Measurements from ENCODE around the gene NFKBIA. TPM values are rescaled to one million over a fixed set of nuclear protein-coding genes. Genes with fewer than 3 reads are reported as not detected.
"Not testable (repeated sequence)": the region's sequence is repeated elsewhere in the genome, so short reads cannot be mapped to it uniquely, and the experiment has no call there.

Gene NFKBIA
- total RNA-seq, 1 donor from 2014 or later, result 76.6 TPM

DNA sequence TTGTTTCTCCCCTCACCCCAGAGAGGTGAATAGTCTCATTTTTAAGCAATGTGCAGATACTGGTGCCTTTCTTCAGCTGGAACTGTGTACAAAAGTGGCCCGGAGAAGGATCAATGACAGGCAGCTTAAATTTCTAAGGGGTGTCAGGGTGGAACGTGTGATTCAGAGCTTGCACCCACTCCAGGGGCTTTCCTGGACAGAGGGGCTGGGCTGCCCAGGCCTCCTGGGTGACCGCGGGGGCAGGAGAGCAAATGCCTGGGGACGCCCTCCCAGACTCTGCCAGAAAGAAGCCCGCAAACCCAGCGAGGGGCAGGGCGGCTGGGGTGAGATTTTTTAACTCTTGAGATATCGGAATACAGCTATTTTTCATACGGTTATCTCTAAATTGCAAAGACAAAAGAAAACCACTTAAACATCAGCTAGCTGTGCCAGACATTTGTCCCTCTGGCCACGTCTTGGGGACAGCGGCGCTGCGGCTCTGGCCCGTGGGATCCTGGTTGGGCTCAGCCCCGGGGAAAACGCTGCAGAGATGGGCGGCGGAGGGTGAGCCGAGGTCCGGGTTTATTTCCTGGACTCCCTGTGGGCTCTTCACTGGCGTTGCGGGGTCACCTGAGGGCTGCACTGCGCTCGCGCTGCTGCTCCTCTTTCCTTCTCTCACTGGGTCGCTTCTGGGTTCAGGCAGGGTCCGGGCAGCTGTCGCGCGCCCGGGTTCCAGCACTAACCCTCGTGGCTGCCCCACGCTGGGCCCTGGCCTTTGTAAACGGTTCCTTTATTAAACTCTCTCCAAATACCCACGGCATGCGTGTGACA lies 35.8 kb downstream of the NFKBIA start:
- no peak for DNase-seq (ENCODE audit: low read depth in 2 of 2)

DNA sequence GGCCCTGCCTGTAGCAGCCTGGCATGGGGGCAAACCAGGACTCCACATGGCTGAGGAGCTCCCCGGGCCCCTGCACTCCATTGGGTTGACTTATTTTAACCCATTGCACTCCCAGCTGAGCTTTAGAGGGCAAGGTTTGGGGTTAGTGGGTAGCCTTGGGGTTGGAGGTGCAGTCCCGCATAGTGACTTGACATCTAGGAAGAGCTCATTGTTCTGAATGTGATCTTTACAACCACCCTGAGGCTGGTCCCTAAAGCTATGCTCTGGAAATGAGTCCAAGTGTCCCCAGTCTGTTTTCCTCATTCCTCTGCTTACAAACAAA lies 36.4 kb downstream of the NFKBIA start:
- DNase-seq (ENCODE audit: low read depth in 2 of 2), result no peak

DNA sequence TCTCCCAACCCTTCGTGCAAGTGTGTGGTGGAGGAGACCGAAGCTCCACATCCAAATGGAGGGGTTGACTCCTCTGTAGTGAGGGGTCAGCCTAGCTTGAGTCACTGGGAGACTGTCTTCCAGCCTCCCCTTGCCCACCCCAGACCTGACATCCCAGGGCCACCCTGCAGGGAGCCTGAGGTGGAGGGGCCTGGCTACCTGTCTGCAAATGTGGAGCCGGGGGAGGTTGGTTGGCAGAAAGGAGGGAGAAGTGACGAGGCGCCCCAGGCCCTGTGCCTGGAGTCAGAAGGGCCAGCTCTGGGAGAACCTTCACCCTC lies 37.5 kb downstream of the NFKBIA start:
- no peak for DNase-seq (ENCODE audit: low read depth in 2 of 2)

DNA sequence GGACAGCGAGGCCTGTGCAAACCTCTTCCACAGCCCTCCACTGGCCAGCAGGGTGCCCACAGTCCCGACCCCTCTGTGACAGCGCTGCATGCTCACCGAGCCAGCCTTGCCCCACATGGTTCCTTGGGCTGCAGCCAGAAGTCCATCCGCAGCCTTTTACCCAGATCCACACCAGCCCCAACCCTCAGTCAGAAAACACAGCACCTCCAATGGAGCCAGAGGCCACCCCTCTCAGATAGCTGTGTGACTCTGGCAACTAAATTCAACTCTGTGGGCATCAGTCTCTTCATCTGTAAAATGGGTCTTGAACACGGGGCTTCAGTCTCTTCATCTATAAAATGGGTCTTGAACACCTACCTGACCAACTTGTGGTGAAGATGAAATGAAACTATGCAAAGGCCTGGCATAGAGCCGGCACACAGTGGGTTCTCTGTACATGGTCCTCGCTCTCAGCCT lies 38.0 kb downstream of the NFKBIA start:
- no peak for DNase-seq (ENCODE audit: low read depth in 2 of 2)

DNA sequence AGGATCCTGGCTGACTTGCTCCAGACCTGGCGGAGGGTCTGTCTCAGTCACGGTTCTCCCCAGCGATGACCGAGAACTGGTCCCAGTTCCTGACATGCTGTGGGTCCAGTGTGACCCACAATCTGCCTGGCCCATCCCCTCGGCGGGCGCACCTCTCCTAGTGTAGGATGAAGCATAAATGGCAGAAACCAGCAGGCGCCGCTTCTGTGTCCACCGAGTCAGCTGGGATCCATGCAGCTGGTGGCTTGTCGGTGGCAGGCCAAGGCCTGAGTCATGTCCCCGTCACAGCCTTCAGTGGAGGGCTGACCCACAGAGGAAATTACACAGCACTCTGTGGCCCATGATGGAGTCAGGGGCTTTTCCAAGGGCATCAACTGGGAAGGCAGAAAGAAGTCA lies 38.5 kb downstream of the NFKBIA start:
- peak in 1 of 2 donors; percentile 69 for DNase-seq (ENCODE audit: low read depth in 2 of 2)

DNA sequence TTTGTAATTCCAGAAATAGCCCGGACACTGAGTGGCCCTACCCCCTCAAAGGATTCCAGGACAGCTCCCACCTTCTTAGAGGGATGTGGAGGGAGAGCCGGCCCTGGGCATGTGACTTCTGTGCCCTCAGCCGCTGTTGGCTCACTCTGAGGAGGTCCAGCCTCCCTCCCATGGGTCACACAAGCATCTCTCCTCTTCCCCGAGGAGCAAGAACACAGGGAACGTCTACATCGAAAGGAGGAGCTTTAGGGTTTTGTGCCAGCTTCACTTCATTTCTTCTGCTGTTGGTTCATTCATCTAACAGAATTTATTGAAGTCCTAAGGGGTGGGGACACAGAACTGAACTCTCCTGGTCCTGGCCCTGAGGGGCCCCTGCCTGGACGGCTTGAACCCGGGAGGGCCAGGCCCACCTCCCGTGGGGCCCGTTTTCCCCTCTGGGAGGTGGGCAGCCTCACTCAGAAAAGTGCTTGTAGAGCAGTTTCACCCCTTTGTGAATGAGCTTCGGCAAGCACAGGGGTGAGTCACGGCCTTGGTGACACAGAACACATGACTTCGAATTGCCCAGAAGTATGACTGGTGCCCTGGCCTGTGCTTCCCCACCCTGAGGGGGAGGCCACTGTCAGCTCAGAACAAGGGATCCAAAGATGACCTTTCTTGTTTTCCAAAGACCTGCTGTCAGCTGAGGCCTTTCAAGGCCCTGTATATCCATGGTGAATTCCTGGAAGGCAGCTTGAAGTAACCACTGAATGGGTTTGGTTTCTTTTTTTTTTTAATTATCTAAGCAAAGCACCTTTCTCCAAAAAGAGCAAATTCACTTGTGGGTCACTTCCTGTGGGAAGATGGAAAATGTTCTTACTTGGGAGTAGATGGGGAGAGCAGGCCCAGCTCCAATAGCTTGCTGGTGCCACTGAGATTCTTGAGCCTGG lies 39.2 kb downstream of the NFKBIA start:
- DNase-seq (ENCODE audit: low read depth in 2 of 2), result peak; percentile 67 to 91

DNA sequence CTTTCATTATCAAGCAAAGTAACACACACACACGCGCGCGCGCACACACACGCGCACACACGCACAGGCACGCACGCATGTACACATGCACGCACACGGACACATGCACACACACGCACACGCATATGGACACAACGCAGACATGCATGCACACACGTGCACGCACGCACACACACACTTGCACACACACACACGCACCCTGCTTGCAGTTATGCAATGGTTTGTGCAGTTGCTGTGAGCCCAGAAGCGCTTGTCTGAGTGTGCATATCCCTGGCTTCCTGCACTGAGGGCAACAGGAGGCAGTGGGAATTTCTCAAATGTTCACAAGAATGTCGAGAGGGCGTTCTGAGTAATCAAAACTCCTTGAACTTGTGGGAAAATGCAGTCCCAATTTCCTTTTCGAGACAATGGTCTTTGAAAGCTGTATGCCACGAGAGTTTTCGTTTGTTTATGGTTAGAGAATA lies 41.6 kb downstream of the NFKBIA start:
- peak in 1 of 2 donors; percentile 92 for DNase-seq (ENCODE audit: low read depth in 2 of 2)

DNA sequence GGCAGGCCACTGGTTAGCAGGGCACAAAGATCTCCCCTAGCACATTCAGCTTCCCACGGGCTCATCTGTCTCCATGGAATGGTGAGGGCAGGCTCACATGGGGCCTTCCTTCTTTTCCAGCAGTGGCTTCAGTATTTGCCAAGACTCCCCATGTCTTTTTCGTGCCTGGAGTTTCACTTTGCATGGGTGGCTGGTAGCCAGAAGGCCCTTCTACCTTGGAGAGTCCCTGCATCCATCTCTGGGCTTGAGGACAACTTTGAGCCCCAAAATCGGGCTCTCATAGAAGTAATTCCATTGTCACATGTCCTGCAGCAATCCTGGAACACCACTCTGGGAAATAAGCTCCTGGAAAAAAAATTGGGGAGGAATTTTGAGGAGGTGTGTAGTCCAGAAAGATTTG lies 42.1 kb downstream of the NFKBIA start:
- no peak for DNase-seq (ENCODE audit: low read depth in 2 of 2)

DNA sequence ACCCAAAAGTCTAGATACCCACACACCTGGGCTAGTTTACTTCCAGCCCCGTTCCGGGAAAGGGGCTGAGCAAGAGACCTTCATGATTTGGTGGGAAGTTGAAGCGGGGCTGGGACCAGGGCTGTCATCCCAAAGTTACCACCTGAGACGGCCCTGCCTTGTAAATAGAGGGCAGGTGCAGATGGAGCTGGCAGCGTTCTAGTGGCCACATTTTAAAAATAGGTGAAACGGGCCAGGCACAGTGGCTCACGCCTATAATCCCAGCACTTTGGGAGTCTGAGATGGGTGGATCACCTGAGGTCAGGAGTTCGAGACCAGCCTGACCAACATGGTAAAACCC lies 43.4 kb downstream of the NFKBIA start:
- no peak for DNase-seq (ENCODE audit: low read depth in 2 of 2)

DNA sequence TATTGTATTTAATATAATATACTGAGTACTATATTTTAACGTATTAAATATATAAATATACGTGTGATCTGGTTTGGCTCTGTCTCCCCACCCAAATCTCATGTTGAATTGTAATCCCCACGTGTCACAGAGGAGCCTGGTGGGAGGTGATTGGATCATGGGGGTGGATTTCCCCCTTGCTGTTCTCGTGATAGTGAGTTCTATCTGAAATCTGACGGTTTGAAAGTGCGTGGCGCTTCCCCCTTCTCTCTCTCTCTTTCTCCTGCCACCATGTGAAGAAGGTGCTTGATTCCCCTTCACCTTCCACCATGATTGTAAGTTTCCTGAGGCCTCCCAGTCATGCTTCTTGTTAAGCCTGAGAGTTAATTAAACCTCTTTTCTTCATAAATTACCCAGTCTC lies 44.9 kb downstream of the NFKBIA start:
- DNase-seq (ENCODE audit: low read depth in 2 of 2), result not testable (repeated sequence)

DNA sequence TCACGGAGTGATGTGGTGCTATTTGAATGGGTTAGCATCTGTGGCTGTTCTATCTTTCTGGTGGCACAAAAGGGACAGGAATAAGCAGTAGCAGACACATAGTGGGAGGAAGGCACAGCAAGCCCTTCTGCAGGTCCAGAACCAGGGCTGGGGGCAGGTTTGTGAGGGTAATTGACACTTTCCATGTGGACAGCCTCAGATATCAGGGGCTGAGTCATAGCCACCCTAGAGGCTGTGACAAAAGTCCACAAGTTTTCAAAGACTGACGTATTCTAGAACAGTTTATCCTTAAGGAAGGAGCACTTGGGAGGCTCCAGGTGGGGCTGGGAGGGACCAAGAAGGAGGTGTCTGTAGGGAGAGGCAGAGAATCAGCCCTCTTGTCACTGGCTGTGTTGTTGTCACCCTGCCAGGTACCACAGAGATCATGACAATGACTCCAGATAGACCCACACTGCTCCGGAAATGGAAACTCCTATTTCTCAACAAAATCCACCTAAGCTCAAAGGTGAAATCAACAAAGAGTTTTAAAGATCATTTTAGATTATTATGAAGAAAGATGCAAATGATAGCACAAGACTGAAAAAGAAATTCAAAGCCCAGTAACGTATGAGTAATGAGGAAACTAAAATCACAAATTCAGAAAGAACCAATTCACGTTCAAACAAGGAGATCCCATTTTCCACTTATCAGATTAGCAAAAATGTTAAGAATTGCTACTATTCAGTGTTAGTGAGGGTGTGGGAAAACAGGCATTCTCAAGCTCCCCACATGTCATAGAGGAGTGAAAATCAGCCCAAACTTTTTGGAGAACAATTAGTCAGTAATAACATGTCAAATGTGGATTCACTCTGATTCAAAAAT lies 48.3 kb downstream of the NFKBIA start:
- no peak for DNase-seq (ENCODE audit: low read depth in 2 of 2)

DNA sequence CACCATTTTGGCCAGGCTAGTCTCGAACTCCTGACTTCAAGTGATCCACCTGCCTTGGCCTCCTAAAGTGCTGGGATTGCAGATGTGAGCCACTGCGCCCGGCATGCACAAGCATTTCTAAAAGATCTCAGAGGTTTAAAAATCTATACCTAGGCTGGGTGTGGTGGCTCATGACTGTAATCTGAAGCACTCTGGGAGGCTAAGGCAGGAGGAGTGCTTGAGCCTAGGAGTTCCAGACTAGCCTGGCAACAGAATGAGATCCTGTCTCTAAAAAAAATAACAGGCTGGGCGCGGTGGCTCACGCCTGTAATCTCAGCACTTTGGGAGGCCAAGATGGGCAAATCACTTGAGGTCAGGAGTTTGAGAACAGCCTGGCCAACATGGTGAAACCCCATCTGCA lies 49.3 kb downstream of the NFKBIA start:
- DNase-seq (ENCODE audit: low read depth in 2 of 2), result not testable (repeated sequence)

DNA sequence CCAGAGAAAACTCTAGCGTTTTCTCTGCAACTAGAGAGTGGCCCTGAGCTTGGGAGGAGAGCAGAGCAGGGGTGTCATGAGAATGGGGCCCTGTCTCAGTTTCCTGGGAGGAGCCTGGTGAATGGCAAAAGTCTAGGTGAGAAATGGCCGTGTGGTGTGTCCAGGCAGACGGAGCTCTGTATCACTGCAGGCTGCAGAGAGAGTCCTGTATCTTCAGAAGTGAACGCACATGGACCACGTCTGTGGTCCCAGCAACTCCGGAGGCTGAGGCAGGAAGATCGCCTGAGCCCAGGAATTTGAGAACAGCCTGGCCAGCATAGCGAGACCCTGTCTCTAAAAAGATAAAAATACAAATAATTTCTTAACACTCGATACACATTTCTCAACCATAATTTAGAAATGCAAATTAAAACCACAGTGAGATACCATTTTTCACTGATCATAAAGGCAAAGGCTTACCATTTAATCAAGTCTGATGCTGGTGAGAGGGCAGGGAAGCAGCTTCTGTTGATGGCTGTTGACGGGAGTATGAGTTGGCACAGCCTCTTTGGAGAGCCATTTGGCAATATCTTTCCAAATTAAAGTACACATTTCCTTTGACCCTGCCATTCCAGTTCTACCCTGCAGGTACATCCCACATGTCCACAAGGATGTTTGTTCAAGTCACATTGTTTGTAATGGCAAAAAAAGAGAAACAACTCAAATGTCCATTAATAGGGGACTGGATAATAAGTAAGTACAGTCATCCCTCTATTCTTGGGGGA lies 51.0 kb downstream of the NFKBIA start:
- no peak for DNase-seq (ENCODE audit: low read depth in 2 of 2)

DNA sequence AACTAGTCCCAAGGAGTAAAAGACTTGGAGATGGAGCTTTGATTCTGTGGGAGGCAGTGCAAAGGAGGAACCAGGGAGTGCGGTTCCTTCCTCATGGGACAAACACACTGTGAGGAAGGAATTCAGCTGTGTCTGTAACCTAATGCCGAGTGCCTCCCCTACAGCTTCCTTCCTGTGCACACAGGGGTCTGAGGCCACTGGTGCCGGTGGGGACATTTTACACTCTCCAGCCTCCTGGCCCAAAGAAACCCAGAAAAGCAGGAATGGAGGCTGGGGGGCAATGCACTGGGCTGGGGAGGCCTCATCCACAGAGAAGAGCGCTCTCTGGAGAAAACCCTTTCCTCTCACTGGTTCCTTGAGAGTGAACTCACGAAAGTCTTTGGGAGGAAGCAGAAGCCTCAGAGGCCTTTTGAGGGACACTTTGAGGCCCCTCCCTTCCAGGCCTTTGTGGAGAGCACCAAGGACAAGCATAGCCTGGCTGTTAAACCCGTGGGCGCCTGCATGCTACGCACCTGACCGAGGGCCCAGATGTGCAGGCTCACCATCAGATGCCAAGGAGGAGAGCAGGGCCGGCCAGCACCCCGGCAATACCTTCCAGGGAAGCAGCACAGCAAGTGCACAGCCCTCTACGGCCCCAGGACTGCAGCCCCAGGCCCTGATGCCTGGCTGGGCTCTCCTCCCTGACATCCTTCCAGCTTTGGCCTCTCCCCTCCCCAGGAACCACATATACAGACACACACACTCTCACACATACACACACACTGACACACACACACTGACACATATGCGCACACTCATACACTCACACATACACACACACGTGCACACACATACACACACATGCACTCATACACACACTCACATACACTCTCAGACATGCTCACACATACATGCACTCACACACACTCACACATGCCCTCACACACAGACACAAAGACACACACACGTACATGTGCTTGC lies 52.0 kb downstream of the NFKBIA start:
- no peak for DNase-seq (ENCODE audit: low read depth in 2 of 2)

DNA sequence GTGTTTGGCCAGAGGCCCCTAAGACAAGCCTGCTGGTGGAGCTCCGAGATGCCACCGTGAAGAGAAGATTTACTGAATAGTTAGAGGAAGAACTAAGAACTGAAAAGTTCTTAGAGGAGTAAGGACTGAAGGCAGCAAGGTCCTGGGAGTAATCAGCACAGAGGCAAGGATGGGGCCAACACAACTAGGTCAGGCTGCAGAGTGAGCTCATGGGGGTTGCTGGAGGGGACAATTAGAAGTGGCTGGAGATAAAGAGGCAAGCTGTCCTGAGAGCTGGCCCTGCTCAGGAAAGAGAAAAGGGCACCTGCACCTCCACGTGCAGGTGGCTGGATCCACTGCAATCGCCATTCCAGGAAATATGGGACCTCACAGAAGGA lies 52.7 kb downstream of the NFKBIA start:
- DNase-seq (ENCODE audit: low read depth in 2 of 2), result no peak

Other genes with a start within 250 kb of the NFKBIA start
- gene PSMA6, start 112.4 kb downstream of the NFKBIA start, total RNA-seq, result 190 and 213 TPM in 2 replicates
- gene INSM2, start 129.4 kb upstream of the NFKBIA start, total RNA-seq, result not detected in 2 replicates